ENCODE data around the gene KRTAP10-4.

The KRTAP10-4 gene

DNA sequence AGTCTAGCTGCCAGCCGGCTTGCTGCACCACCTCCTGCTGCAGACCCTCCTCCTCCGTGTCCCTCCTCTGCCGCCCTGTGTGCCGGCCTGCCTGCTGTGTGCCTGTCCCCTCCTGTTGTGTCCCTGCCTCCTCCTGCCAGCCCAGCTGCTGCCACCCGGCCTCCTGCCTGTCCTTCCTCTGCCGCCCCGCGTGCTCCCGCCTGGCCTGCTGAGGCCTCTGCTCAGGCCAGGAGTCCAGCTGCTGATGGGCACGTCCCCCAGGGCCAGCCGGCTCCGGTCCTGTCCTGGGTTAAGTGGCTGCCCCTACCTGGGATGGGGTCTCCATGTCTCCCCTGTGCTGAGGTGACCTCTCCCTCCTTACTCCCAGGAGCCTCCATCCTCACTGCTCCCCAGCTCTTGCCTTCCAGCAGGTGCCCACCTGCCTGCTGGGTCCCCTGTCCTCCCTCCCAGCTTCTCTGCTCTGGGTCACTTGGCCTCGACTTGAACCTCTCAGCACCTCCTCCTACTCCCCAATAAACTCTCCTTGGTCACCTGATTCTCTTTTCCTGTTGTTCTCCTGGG lies 39.2 kb downstream of the KRTAP10-4 start:
- no peak for TF ChIP-seq SIN3A (IDR thresholded peaks at IDR 0.05; ENCODE audit: borderline replicate concordance, insufficient read depth, low read length)
- TF ChIP-seq FOXP2 (optimal IDR thresholded peaks at IDR 0.05; ENCODE audit: borderline replicate concordance, extremely low read depth, extremely low read length, insufficient read depth) = no peak
- TF ChIP-seq, protein P1, sequence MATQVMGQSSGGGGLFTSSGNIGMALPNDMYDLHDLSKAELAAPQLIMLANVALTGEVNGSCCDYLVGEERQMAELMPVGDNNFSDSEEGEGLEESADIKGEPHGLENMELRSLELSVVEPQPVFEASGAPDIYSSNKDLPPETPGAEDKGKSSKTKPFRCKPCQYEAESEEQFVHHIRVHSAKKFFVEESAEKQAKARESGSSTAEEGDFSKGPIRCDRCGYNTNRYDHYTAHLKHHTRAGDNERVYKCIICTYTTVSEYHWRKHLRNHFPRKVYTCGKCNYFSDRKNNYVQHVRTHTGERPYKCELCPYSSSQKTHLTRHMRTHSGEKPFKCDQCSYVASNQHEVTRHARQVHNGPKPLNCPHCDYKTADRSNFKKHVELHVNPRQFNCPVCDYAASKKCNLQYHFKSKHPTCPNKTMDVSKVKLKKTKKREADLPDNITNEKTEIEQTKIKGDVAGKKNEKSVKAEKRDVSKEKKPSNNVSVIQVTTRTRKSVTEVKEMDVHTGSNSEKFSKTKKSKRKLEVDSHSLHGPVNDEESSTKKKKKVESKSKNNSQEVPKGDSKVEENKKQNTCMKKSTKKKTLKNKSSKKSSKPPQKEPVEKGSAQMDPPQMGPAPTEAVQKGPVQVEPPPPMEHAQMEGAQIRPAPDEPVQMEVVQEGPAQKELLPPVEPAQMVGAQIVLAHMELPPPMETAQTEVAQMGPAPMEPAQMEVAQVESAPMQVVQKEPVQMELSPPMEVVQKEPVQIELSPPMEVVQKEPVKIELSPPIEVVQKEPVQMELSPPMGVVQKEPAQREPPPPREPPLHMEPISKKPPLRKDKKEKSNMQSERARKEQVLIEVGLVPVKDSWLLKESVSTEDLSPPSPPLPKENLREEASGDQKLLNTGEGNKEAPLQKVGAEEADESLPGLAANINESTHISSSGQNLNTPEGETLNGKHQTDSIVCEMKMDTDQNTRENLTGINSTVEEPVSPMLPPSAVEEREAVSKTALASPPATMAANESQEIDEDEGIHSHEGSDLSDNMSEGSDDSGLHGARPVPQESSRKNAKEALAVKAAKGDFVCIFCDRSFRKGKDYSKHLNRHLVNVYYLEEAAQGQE (IDR thresholded peaks at IDR 0.05; ENCODE audit: insufficient read depth in 1 of 2, low read depth in 2 of 2, low read length in 2 of 2) = no peak
- no peak for TF ChIP-seq POLR2AphosphoS5 (IDR thresholded peaks at IDR 0.05; ENCODE audit: low read depth, low read length)
- no peak for TF ChIP-seq TAF1 (IDR thresholded peaks at IDR 0.05; ENCODE audit: borderline replicate concordance, insufficient read depth, low read length)

DNA sequence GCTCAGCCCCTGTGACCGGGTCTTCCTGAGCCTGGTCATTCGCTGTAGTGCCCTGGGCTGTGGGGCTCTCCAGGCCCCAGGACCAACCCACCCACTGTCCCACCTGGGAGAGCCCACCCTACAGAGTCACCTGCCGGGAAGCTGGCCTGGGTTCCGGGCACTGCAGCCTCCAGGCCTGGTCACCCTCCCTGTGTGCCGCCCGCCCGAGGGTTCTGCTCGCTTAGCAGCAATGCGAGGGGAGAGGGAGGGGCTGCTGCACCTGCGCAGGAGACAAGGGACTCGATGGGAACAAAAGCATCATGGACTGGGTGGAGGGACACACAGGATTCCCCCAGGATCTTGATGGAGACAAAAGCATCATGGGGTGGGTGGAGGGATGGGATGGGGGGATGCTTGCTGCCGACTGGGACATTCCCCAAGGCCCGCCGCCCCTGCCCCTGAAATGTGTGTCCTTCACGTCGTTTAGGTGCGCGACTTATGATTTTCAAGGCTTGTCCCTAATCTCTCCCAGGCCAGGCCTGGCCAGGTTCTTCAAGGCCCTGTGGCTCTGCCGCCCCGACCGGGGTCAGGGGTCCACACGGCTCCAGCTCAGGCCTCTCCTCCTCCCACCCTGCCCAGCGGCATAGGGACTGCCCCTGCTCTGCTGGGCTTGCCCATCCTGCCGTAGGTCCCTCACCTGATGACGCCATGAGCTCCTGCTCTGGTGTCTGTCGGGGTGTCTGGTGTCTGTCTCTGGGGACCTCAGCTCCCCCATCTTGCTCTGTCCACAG lies 40.0 kb downstream of the KRTAP10-4 start:
- TF ChIP-seq POLR2AphosphoS5 (IDR thresholded peaks at IDR 0.05; ENCODE audit: low read depth, low read length) = no peak
- no peak for TF ChIP-seq FOXP2 (optimal IDR thresholded peaks at IDR 0.05; ENCODE audit: borderline replicate concordance, extremely low read depth, extremely low read length, insufficient read depth)
- TF ChIP-seq, protein P1 (IDR thresholded peaks at IDR 0.05; ENCODE audit: insufficient read depth in 1 of 2, low read depth in 2 of 2, low read length in 2 of 2) = no peak
- TF ChIP-seq TAF1 (IDR thresholded peaks at IDR 0.05; ENCODE audit: borderline replicate concordance, insufficient read depth, low read length) = no peak
- no peak for TF ChIP-seq SIN3A (IDR thresholded peaks at IDR 0.05; ENCODE audit: borderline replicate concordance, insufficient read depth, low read length)

DNA sequence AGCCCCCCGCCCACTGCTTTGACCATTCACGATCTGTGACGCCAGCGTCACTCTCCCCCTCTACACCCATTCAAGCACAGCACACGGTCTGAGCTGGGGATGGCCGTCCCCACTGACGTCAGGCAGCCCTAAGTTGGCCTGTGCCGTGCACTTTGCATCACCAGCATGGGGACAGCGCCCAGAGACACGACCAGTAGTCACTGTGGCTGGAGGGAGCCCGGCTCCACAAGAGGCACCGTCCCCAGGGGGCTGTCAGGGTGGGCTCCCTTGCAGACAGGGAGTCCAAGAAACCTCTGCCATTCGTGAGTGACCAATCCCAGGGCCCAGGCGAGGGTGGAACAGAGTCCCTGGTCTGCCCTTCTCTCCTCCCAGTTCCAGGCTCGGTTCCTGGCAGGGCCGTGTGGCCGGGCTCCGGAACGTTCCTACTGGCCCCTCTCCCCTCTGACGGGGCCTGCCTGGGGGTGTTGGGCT lies 40.7 kb downstream of the KRTAP10-4 start:
- TF ChIP-seq POLR2AphosphoS5 (IDR thresholded peaks at IDR 0.05; ENCODE audit: low read depth, low read length) (no peak), FOXP2 (optimal IDR thresholded peaks at IDR 0.05; ENCODE audit: borderline replicate concordance, extremely low read depth, extremely low read length, insufficient read depth) (no peak), SIN3A (IDR thresholded peaks at IDR 0.05; ENCODE audit: borderline replicate concordance, insufficient read depth, low read length) (no peak), TAF1 (IDR thresholded peaks at IDR 0.05; ENCODE audit: borderline replicate concordance, insufficient read depth, low read length) (no peak)
- TF ChIP-seq, protein P1 (IDR thresholded peaks at IDR 0.05; ENCODE audit: insufficient read depth in 1 of 2, low read depth in 2 of 2, low read length in 2 of 2) = no peak

DNA sequence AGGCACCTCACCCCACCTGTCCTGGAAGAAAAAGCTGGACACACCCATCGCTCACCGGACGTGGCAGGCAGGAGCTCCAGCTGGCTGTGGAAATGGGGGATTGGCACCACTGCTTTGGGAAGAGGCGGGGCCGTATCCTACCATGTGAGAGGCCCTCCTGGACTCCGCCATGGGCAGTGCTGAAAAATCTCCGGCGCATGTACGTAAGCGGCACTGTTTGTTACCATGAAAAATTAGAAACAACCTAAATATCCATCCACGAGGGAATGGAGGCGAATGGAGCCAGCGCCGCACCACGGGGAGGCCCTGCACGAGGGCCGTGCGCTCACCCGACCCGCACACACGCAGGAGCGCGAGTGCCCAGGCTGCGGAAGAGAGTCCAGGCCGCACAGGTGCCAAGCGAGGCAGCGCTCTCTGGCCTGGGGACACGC lies 41.4 kb downstream of the KRTAP10-4 start:
- no peak for TF ChIP-seq POLR2AphosphoS5 (IDR thresholded peaks at IDR 0.05; ENCODE audit: low read depth, low read length)
- no peak for TF ChIP-seq TAF1 (IDR thresholded peaks at IDR 0.05; ENCODE audit: borderline replicate concordance, insufficient read depth, low read length)
- TF ChIP-seq FOXP2 (optimal IDR thresholded peaks at IDR 0.05; ENCODE audit: borderline replicate concordance, extremely low read depth, extremely low read length, insufficient read depth) = no peak
- TF ChIP-seq, protein P1 (IDR thresholded peaks at IDR 0.05; ENCODE audit: insufficient read depth in 1 of 2, low read depth in 2 of 2, low read length in 2 of 2) = no peak
- TF ChIP-seq SIN3A (IDR thresholded peaks at IDR 0.05; ENCODE audit: borderline replicate concordance, insufficient read depth, low read length) = no peak
